OCI-LY7 (cell line): Measurements from ENCODE around the gene SCFD2. TPM values are rescaled to one million over a fixed set of nuclear protein-coding genes. Genes with fewer than 3 reads are reported as not detected.

Experiments
- BruUV-seq: library from RNA; stranded (reverse); fragments of 400-500 nt; replicated peaks from 2 replicates; lab custom pipeline; 2021; lab: Mats Ljungman, UMichigan
- CTCF ChIA-PET: fragments of 300-600 bp; sonication (Branson Sonifier 250); formaldehyde crosslinking; loops from one replicate; lab custom pipeline; 2022; ENCODE audit warnings: antibody characterized with exemption; ENCODE audit not compliant: unreplicated experiment; lab: Charles Lee
- POLR2A ChIA-PET: fragments of 300-600 bp; sonication (Branson Sonifier 250); formaldehyde crosslinking; loops from one replicate; lab custom pipeline; 2022; ENCODE audit warnings: antibody characterized with exemption; lab: Charles Lee
- DNase-seq: peaks from one replicate; pipeline ENCODE4 v3.0.0-alpha.2; 2015; ENCODE audit warnings: low spot score
- H2AFZ ChIP-seq: fragments of 200-600 bp; sonication (generic), shearing (Covaris generic); 2 replicates; pipeline ENCODE4 v1.6.1; 2014; ENCODE audit warnings: mild to moderate bottlenecking, antibody characterized with exemption, low read length, moderate library complexity
- H3K27ac ChIP-seq: fragments of 200-600 bp; sonication (generic); 2 replicates; pipeline ENCODE4 v1.5.1; 2014; ENCODE audit warnings: mixed run types, low read depth, mild to moderate bottlenecking, moderate library complexity, low read length, inconsistent platforms; ENCODE audit not compliant: poor library complexity, severe bottlenecking
- H3K36me3 ChIP-seq: fragments of 200-600 bp; sonication (generic); 2 replicates; pipeline ENCODE4 v1.6.1; 2014; ENCODE audit warnings: mild to moderate bottlenecking, antibody characterized with exemption, low read length, moderate library complexity, mixed read lengths; ENCODE audit not compliant: insufficient read depth
- H3K4me1 ChIP-seq: fragments of 200-600 bp; sonication (generic); 2 replicates; pipeline ENCODE4 v1.5.1; 2014; ENCODE audit warnings: mild to moderate bottlenecking, low read length; ENCODE audit not compliant: insufficient read depth, poor library complexity, severe bottlenecking
- H3K4me2 ChIP-seq: fragments of 200-600 bp; sonication (generic); 2 replicates; pipeline ENCODE4 v1.6.1; 2014; ENCODE audit warnings: mild to moderate bottlenecking, low read length
- H3K4me3 ChIP-seq: fragments of 200-600 bp; sonication (generic); 2 replicates; pipeline ENCODE4 v1.5.1; 2014; ENCODE audit warnings: mild to moderate bottlenecking, low read depth, low read length; ENCODE audit not compliant: poor library complexity, severe bottlenecking
- H3K79me2 ChIP-seq: fragments of 200-600 bp; sonication (generic); 2 replicates; pipeline ENCODE4 v1.6.1; 2016; ENCODE audit warnings: low read depth, mild to moderate bottlenecking, low read length, moderate library complexity, mixed read lengths; ENCODE audit not compliant: insufficient read depth
- H3K9me2 ChIP-seq: fragments of 200-600 bp; sonication (generic); 2 replicates; pipeline ENCODE4 v1.6.1; 2016; ENCODE audit warnings: mild to moderate bottlenecking, low read length, mixed read lengths; ENCODE audit not compliant: insufficient read depth
- H3K9me3 ChIP-seq: fragments of 200-600 bp; sonication (generic); 2 replicates; pipeline ENCODE4 v1.6.1; 2014; ENCODE audit warnings: mild to moderate bottlenecking, mixed run types, low read length, mixed read lengths
- H4K20me1 ChIP-seq: fragments of 200-600 bp; sonication (generic); 2 replicates; pipeline ENCODE4 v1.6.1; 2014; ENCODE audit warnings: mild to moderate bottlenecking, antibody characterized with exemption, low read length, moderate library complexity, mixed read lengths; ENCODE audit not compliant: insufficient read depth
- CTCF ChIP-seq: fragments of 200-600 bp; sonication (generic); conservative IDR thresholded peaks from 2 replicates; pipeline ENCODE4 v1.5.1; 2014; ENCODE audit warnings: mild to moderate bottlenecking, antibody characterized with exemption, low read length, moderate library complexity, mixed read lengths
- EZH2phosphoT487 ChIP-seq: fragments of 200-600 bp; sonication (generic); IDR thresholded peaks from 2 replicates; pipeline ENCODE4 v1.6.1; 2018; ENCODE audit warnings: low read depth, borderline replicate concordance, mild to moderate bottlenecking, mixed run types, antibody characterized with exemption, low read length, moderate library complexity, mixed read lengths
- intact Hi-C: fragments of 100-400 bp; cut with micrococcal nuclease; formaldehyde crosslinking; loops from one replicate; pipeline ENCODE4 v1.10.0; 2022; ENCODE audit not compliant: unreplicated experiment
- total RNA-seq, 2 experiments: library from RNA; depleted of rRNA in 1 of 2; stranded (reverse); fragments of >200 nt in 1 of 2; shearing (Covaris generic) in 1 of 2; gene quantifications; 2 replicates each; pipeline ENCODE4 v1.2.3, GENCODE V29; 2014 to 2022

Gene SCFD2
- total RNA-seq, 2 experiments from 2014 or later = 27.2 to 52.0 TPM

- POLR2A ChIA-PET = interaction anchor here (0.7 kb wide), 1 partner anchor 12 kb away, joined by 5 read pairs; no protein-coding TSS in a partner anchor
- no peaks in the 10 kb centered on the region for H3K4me1 ChIP-seq
- intact Hi-C loops = no loop called here
- TF ChIP-seq EZH2phosphoT487 = no peak
- no peak for TF ChIP-seq CTCF
- no peaks in the 10 kb centered on the region for H3K9me2 ChIP-seq
- no peak overlapping the region for H2AFZ ChIP-seq
- BruUV-seq = no TSS peak
- no peaks in the 10 kb centered on the region for H3K9me3 ChIP-seq
- H3K4me3 ChIP-seq = no peak overlapping the region
- no peaks in the 10 kb centered on the region for H4K20me1 ChIP-seq
- H3K79me2 ChIP-seq = no peaks in the 10 kb centered on the region
- no peaks in the 10 kb centered on the region for H3K36me3 ChIP-seq
- no peak for DNase-seq
- no peak overlapping the region for H3K4me2 ChIP-seq
- CTCF ChIA-PET = no interaction called here
- no peak overlapping the region for H3K27ac ChIP-seq
Observed at GRCh38 chr4:52990706-52991105, 375.2 kb downstream of the SCFD2 start.

GRCh38 chr4:52989865-52990264 is 376.0 kb downstream of the SCFD2 start:
- H2AFZ ChIP-seq = no peak overlapping the region
- H3K79me2 ChIP-seq = no peaks in the 10 kb centered on the region
- no peaks in the 10 kb centered on the region for H3K36me3 ChIP-seq
- H3K9me2 ChIP-seq = no peaks in the 10 kb centered on the region
- H4K20me1 ChIP-seq = no peaks in the 10 kb centered on the region
- no peaks in the 10 kb centered on the region for H3K9me3 ChIP-seq
- intact Hi-C loops = loop anchor here (10.0 kb wide), 1 partner anchor 305 kb away; no protein-coding TSS in a partner anchor
- H3K27ac ChIP-seq = no peak overlapping the region
- no peak overlapping the region for H3K4me3 ChIP-seq
- H3K4me1 ChIP-seq = no peaks in the 10 kb centered on the region
- no peak overlapping the region for H3K4me2 ChIP-seq
- TF ChIP-seq EZH2phosphoT487 (no peak), CTCF (no peak)
- ChIA-PET CTCF (interaction anchor here (0.5 kb wide), 1 partner anchor 282 kb away, joined by 5 read pairs; no protein-coding TSS in a partner anchor), POLR2A (interaction anchor here (0.7 kb wide), 1 partner anchor 13 kb away, joined by 5 read pairs; no protein-coding TSS in a partner anchor)
- no TSS peak for BruUV-seq
- no peak for DNase-seq

GRCh38 chr4:52987392-52988056 is 378.3 kb downstream of the SCFD2 start:
- no peaks in the 10 kb centered on the region for H4K20me1 ChIP-seq
- ChIA-PET CTCF (no interaction called here), POLR2A (no interaction called here)
- DNase-seq = no peak
- H3K9me2 ChIP-seq = no peaks in the 10 kb centered on the region
- no TSS peak for BruUV-seq
- no peaks in the 10 kb centered on the region for H3K4me1 ChIP-seq
- no peaks in the 10 kb centered on the region for H3K79me2 ChIP-seq
- no peak overlapping the region for H3K27ac ChIP-seq
- H3K4me2 ChIP-seq = no peak overlapping the region
- no peaks in the 10 kb centered on the region for H3K36me3 ChIP-seq
- no peak overlapping the region for H2AFZ ChIP-seq
- intact Hi-C loops = loop anchor here (10.0 kb wide), 1 partner anchor 303 kb away; no protein-coding TSS in a partner anchor
- H3K9me3 ChIP-seq = no peaks in the 10 kb centered on the region
- TF ChIP-seq EZH2phosphoT487 = no peak
- no peak for TF ChIP-seq CTCF
- H3K4me3 ChIP-seq = no peak overlapping the region
